Measurements from ENCODE around the gene SMG9.

The SMG9 gene

GRCh38 chr19:43721469-43722048 lies 33.2 kb downstream of the SMG9 start:
- no peak overlapping the region for H3K9ac ChIP-seq (ENCODE audit: low read depth, low read length)
- H3K4me3 ChIP-seq (ENCODE audit: low read depth, low read length), result no peak overlapping the region
- no peaks in the 10 kb centered on the region for H3K36me3 ChIP-seq (ENCODE audit: control insufficient read depth, insufficient read depth, low read length)
- H3K27ac ChIP-seq (ENCODE audit: low read depth, low read length), result no peak overlapping the region
- H3K4me1 ChIP-seq (ENCODE audit: control insufficient read depth, insufficient read depth, low read length), result no peaks in the 10 kb centered on the region
- H3K27me3 ChIP-seq (ENCODE audit: control insufficient read depth, insufficient read depth, low read length), result no peaks in the 10 kb centered on the region
- H3K9me3 ChIP-seq (ENCODE audit: control insufficient read depth, insufficient read depth, low read length), result no peaks in the 10 kb centered on the region

GRCh38 chr19:43720936-43721335 lies 33.8 kb downstream of the SMG9 start:
- no peaks in the 10 kb centered on the region for H3K4me1 ChIP-seq (ENCODE audit: control insufficient read depth, insufficient read depth, low read length)
- no peaks in the 10 kb centered on the region for H3K27me3 ChIP-seq (ENCODE audit: control insufficient read depth, insufficient read depth, low read length)
- H3K27ac ChIP-seq (ENCODE audit: low read depth, low read length), result no peak overlapping the region
- H3K36me3 ChIP-seq (ENCODE audit: control insufficient read depth, insufficient read depth, low read length), result no peaks in the 10 kb centered on the region
- no peak overlapping the region for H3K4me3 ChIP-seq (ENCODE audit: low read depth, low read length)
- H3K9ac ChIP-seq (ENCODE audit: low read depth, low read length), result no peak overlapping the region
- H3K9me3 ChIP-seq (ENCODE audit: control insufficient read depth, insufficient read depth, low read length), result no peaks in the 10 kb centered on the region

DNA sequence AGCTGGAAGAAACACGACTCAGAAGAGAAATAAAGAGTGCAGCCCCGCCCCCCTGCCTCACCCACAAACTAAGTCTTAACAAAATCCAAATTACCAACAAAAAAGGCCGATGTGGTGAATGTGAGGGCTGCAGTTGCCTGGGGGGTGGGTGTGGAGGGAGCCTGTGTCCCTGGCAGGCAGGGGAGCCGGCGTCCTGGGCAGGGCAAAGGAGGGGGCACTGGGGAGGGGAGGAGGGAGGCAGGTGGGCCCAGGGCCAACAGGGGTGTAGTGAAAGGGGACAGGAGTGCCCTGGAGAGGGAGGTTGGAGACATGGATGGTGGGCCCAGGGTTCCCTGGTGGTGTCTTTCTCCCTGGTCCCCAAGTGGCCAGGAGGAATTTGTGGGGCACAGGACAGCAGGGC lies 34.8 kb downstream of the SMG9 start:
- no peak overlapping the region for H3K9ac ChIP-seq (ENCODE audit: low read depth, low read length)
- H3K36me3 ChIP-seq (ENCODE audit: control insufficient read depth, insufficient read depth, low read length), result no peaks in the 10 kb centered on the region
- no peaks in the 10 kb centered on the region for H3K9me3 ChIP-seq (ENCODE audit: control insufficient read depth, insufficient read depth, low read length)
- no peak overlapping the region for H3K4me3 ChIP-seq (ENCODE audit: low read depth, low read length)
- H3K27ac ChIP-seq (ENCODE audit: low read depth, low read length), result no peak overlapping the region
- no peaks in the 10 kb centered on the region for H3K27me3 ChIP-seq (ENCODE audit: control insufficient read depth, insufficient read depth, low read length)
- H3K4me1 ChIP-seq (ENCODE audit: control insufficient read depth, insufficient read depth, low read length), result no peaks in the 10 kb centered on the region

DNA sequence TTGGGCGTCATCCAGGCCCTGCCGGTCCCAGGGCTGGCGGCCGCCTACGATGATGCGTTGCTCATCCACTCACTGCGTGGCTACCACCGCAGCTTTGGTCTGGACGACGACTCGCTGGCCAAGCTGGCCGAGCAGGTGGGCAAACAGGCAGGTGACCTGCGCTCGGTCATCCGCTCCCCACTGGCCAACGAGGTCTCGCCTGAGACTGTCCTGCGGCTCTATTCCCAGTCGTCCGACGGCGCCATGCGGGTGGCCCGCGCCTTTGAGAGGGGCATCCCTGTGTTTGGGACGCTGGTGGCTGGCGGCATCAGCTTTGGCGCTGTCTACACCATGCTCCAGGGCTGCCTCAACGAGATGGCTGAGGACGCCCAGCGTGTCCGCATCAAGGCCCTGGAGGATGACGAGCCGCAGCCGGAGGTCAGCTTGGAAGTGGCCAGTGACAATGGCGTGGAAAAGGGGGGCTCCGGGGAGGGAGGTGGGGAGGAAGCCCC lies 35.3 kb downstream of the SMG9 start:
- Histone ChIP-seq H3K4me3 (ENCODE audit: low read depth, low read length) (no peak overlapping the region), H3K27me3 (ENCODE audit: control insufficient read depth, insufficient read depth, low read length) (no peaks in the 10 kb centered on the region), H3K9me3 (ENCODE audit: control insufficient read depth, insufficient read depth, low read length) (no peaks in the 10 kb centered on the region), H3K36me3 (ENCODE audit: control insufficient read depth, insufficient read depth, low read length) (no peaks in the 10 kb centered on the region), H3K9ac (ENCODE audit: low read depth, low read length) (no peak overlapping the region), H3K4me1 (ENCODE audit: control insufficient read depth, insufficient read depth, low read length) (no peaks in the 10 kb centered on the region), H3K27ac (ENCODE audit: low read depth, low read length) (no peak overlapping the region)

- Histone ChIP-seq H3K27ac (ENCODE audit: low read depth, low read length) (no peak overlapping the region), H3K9ac (ENCODE audit: low read depth, low read length) (no peak overlapping the region), H3K36me3 (ENCODE audit: control insufficient read depth, insufficient read depth, low read length) (no peaks in the 10 kb centered on the region), H3K4me1 (ENCODE audit: control insufficient read depth, insufficient read depth, low read length) (no peaks in the 10 kb centered on the region), H3K4me3 (ENCODE audit: low read depth, low read length) (no peak overlapping the region), H3K9me3 (ENCODE audit: control insufficient read depth, insufficient read depth, low read length) (no peaks in the 10 kb centered on the region), H3K27me3 (ENCODE audit: control insufficient read depth, insufficient read depth, low read length) (no peaks in the 10 kb centered on the region)
Observed at GRCh38 chr19:43718627-43719377, 36.0 kb downstream of the SMG9 start.

- Histone ChIP-seq H3K4me1 (ENCODE audit: control insufficient read depth, insufficient read depth, low read length) (no peaks in the 10 kb centered on the region), H3K36me3 (ENCODE audit: control insufficient read depth, insufficient read depth, low read length) (no peaks in the 10 kb centered on the region), H3K27me3 (ENCODE audit: control insufficient read depth, insufficient read depth, low read length) (no peaks in the 10 kb centered on the region), H3K9ac (ENCODE audit: low read depth, low read length) (no peak within 1 kb of the TSS), H3K9me3 (ENCODE audit: control insufficient read depth, insufficient read depth, low read length) (no peaks in the 10 kb centered on the region), H3K27ac (ENCODE audit: low read depth, low read length) (no peak within 1 kb of the TSS), H3K4me3 (ENCODE audit: low read depth, low read length) (no peak within 1 kb of the TSS)
Observed at GRCh38 chr19:43715776-43716175, 39.0 kb downstream of the SMG9 start, which contains the start of gene IRGC. IRGC (plus strand) TSS chr19:43716076; CDS start chr19:43718559, 2,483 bp downstream.

DNA sequence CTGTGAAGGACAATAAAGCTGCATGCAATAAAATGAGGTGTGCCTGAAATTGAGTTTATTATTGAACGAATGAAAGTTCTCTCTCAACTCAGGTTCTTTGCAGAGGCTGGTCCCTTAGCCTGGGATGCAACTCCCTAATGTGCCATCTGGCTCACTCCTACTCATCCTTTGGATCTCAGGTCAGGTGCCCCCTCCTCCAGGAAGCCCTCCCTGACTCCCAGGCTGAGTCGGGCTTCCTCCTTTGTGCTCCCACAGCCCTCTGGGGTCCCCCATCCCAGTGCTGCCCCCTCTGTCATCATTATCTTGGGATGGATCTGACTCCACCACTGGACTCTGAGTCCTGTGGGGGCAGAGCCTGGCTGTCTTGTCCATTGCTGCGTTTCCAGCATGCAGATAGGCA lies 41.6 kb downstream of the SMG9 start:
- H3K9me3 ChIP-seq (ENCODE audit: control insufficient read depth, insufficient read depth, low read length), result no peaks in the 10 kb centered on the region
- H3K27me3 ChIP-seq (ENCODE audit: control insufficient read depth, insufficient read depth, low read length), result no peaks in the 10 kb centered on the region
- H3K4me3 ChIP-seq (ENCODE audit: low read depth, low read length), result no peak overlapping the region
- no peak overlapping the region for H3K9ac ChIP-seq (ENCODE audit: low read depth, low read length)
- no peaks in the 10 kb centered on the region for H3K4me1 ChIP-seq (ENCODE audit: control insufficient read depth, insufficient read depth, low read length)
- no peak overlapping the region for H3K27ac ChIP-seq (ENCODE audit: low read depth, low read length)
- no peaks in the 10 kb centered on the region for H3K36me3 ChIP-seq (ENCODE audit: control insufficient read depth, insufficient read depth, low read length)

DNA sequence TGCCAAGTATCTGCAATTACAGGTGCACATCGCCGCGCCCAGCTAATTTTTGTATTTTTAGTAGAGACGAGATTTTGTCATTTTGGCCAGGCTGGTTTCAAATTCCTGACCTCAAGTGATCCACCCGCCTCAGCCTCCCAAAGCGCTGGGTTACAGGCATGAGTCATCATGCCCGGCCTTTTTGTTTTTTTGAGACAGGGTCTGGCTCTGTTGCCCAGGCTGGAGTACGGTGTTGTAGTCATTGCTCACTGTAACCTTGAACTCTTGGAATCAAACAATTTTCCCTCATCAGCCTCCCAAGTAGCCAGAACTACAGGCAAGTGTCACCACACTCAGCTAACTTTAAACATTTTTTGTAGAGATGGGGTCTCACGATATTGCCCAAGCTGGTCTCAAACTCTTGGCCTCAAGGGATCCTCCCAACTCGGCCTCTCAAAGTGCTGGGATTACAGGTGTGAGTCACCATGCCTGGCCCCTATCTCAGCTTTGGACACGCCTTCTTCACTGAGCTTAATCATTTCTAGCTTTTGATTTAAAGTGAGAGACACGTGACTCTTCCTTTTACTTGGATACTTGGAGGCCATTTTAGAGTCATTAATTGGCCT lies 42.9 kb downstream of the SMG9 start:
- Histone ChIP-seq H3K4me1 (ENCODE audit: control insufficient read depth, insufficient read depth, low read length) (no peaks in the 10 kb centered on the region), H3K27me3 (ENCODE audit: control insufficient read depth, insufficient read depth, low read length) (no peaks in the 10 kb centered on the region), H3K36me3 (ENCODE audit: control insufficient read depth, insufficient read depth, low read length) (no peaks in the 10 kb centered on the region), H3K27ac (ENCODE audit: low read depth, low read length) (no peak overlapping the region), H3K9ac (ENCODE audit: low read depth, low read length) (no peak overlapping the region), H3K4me3 (ENCODE audit: low read depth, low read length) (no peak overlapping the region), H3K9me3 (ENCODE audit: control insufficient read depth, insufficient read depth, low read length) (no peaks in the 10 kb centered on the region)

DNA sequence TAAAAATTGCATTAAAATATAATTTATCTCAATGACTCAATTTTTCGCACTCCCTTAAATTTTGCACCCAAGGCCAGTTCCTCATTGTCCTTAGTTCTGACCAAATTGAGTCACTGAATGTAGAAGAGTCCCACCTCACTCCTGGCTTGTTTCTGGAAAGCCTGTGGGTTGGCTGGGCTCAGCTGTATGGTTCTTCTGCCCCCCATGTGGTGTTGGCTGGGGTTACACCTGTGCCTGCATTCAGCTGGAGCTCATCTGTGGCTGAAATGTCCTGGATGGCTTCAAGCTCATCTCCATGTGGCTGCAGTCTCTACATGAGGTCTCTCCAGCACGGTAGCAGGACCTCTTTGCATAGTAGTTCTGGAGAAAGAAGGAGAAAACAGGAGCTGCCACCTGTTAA lies 46.0 kb downstream of the SMG9 start:
- Histone ChIP-seq H3K9me3 (ENCODE audit: control insufficient read depth, insufficient read depth, low read length) (no peaks in the 10 kb centered on the region), H3K4me3 (ENCODE audit: low read depth, low read length) (no peak overlapping the region), H3K27ac (ENCODE audit: low read depth, low read length) (no peak overlapping the region), H3K36me3 (ENCODE audit: control insufficient read depth, insufficient read depth, low read length) (no peaks in the 10 kb centered on the region), H3K27me3 (ENCODE audit: control insufficient read depth, insufficient read depth, low read length) (no peaks in the 10 kb centered on the region), H3K4me1 (ENCODE audit: control insufficient read depth, insufficient read depth, low read length) (no peaks in the 10 kb centered on the region), H3K9ac (ENCODE audit: low read depth, low read length) (no peak overlapping the region)

DNA sequence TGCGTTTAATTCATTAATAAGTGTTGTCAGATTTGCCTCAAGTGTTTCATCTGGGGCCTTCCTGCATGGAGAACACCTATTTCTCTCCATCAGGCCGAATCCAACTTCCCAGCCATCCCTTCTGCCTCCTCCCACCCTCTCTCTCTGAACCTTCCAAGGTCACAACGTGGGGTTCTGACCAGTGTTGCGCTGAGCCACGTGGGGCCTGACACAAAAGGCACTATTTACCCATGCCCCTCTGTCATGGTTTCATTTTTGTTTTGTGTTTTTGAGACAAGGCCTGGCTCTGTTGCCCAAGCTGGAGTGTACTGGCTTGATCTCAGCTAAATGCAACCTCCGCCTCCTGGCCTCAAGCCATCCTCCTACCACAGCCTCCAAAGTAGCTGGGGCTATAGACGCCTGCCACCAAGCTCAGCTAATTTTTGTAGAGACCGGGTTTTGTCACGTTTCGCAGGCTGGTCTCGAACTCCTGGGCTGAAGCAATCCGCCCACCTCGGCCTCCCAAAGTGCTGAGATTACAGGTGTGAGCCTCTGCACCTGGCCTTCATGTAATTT lies 47.5 kb downstream of the SMG9 start:
- Histone ChIP-seq H3K9ac (ENCODE audit: low read depth, low read length) (no peak overlapping the region), H3K27ac (ENCODE audit: low read depth, low read length) (no peak overlapping the region), H3K9me3 (ENCODE audit: control insufficient read depth, insufficient read depth, low read length) (no peaks in the 10 kb centered on the region), H3K36me3 (ENCODE audit: control insufficient read depth, insufficient read depth, low read length) (no peaks in the 10 kb centered on the region), H3K4me1 (ENCODE audit: control insufficient read depth, insufficient read depth, low read length) (no peaks in the 10 kb centered on the region), H3K4me3 (ENCODE audit: low read depth, low read length) (no peak overlapping the region), H3K27me3 (ENCODE audit: control insufficient read depth, insufficient read depth, low read length) (no peaks in the 10 kb centered on the region)

GRCh38 chr19:43705729-43706128 lies 49.0 kb downstream of the SMG9 start:
- Histone ChIP-seq H3K27ac (ENCODE audit: low read depth, low read length) (no peak overlapping the region), H3K4me3 (ENCODE audit: low read depth, low read length) (no peak overlapping the region), H3K4me1 (ENCODE audit: control insufficient read depth, insufficient read depth, low read length) (no peaks in the 10 kb centered on the region), H3K9ac (ENCODE audit: low read depth, low read length) (no peak overlapping the region), H3K27me3 (ENCODE audit: control insufficient read depth, insufficient read depth, low read length) (no peaks in the 10 kb centered on the region), H3K9me3 (ENCODE audit: control insufficient read depth, insufficient read depth, low read length) (no peaks in the 10 kb centered on the region), H3K36me3 (ENCODE audit: control insufficient read depth, insufficient read depth, low read length) (no peaks in the 10 kb centered on the region)

Measured in HUES48 (cell line).